ENCODE results near the gene DMBT1.

DNA sequence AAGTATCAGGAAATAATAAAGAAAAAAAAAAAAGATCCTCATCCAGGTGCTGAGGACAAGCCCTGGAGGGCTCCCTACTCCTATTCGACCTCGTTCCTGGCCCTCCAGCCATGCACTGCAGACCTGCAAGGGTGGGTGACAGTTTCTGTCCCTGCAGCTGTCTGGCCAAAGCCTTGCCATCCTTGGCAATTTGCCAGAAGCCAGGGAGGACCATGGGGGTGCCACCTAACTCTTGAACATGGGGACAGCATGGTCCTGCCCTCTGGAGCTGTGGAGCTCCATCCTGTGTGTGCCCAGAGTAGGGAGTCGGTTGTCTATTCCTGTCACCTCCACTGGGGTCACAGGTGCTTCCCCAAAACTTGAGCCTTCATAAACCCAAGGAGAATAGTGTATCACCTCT, 27.8 kb downstream of the DMBT1 start:
- TF ChIP-seq CTCF (IDR thresholded peaks at IDR 0.05) (no peak), EZH2 (IDR thresholded peaks at IDR 0.05; ENCODE audit: borderline replicate concordance, insufficient read depth, low read depth, low read length, poor library complexity, severe bottlenecking) (no peak)

Data from B cell (primary cell).